Body of pancreas (tissue), 4 donors: Measurements from ENCODE around the gene ARHGAP22. TPM values are rescaled to one million over a fixed set of nuclear protein-coding genes. Genes with fewer than 3 reads are reported as not detected.

Experiments
- ATAC-seq: fragments of 150-250 bp; one replicate; pipeline ENCODE4 v1.9.1; 2016
- DNase-seq, 4 donors: peaks; one replicate each; pipeline ENCODE4 v3.0.0-alpha.2; 2019
- H3K27ac ChIP-seq, 4 donors: fragments of 200-600 bp; sonication (generic); 1 replicate in 3 of 4; 2 replicates in 1 of 4; pipeline versions ENCODE4 v1.5.1 to v1.6.1; 2016 to 2019; ENCODE audit warnings: mild to moderate bottlenecking in 1 of 4, mixed read lengths in 1 of 4, moderate library complexity in 1 of 4
- H3K27me3 ChIP-seq, 2 donors: fragments of 200-600 bp; sonication (generic); one replicate each; pipeline ENCODE4 v1.6.0; 2016; ENCODE audit warnings: mild to moderate bottlenecking in 1 of 2
- H3K36me3 ChIP-seq, 2 donors: fragments of 200-600 bp; sonication (generic); replicated peaks in 1 of 2; 2 replicates each; pipeline ENCODE4 v1.5.1; 2016; ENCODE audit warnings: low read depth in 2 of 2; ENCODE audit not compliant: insufficient read depth in 1 of 2
- H3K4me1 ChIP-seq: fragments of 200-600 bp; sonication (generic); one replicate; pipeline ENCODE4 v1.6.0; 2016
- H3K4me3 ChIP-seq, 2 donors: fragments of 200-600 bp; sonication (generic); 1 replicate in 1 of 2; 2 replicates in 1 of 2; pipeline ENCODE4 v1.5.1; 2016 to 2019
- H3K9me3 ChIP-seq, 3 donors: fragments of 200-600 bp; sonication (generic); 1 replicate in 2 of 3; 2 replicates in 1 of 3; pipeline ENCODE4 v1.5.1; 2016
- CTCF ChIP-seq, 7 experiments: fragments of 450-650 bp in 4 of 7; fragments of 200-600 bp in 3 of 7; sonication (generic) in 3 of 7; IDR thresholded peaks; one replicate each; pipeline ENCODE4 v1.5.1; 2016 to 2019; ENCODE audit warnings: antibody characterized with exemption in 7 of 7
- POLR2A ChIP-seq, 3 donors: fragments of 450-650 bp; IDR thresholded peaks; one replicate each; pipeline ENCODE4 v1.6.1; 2016; ENCODE audit warnings: antibody characterized with exemption in 3 of 3, mild to moderate bottlenecking in 2 of 3
- WGBS, 2 donors: methylation state at CpG; one replicate each; pipeline ENCODE4 v1.1.5; 2017; 5-methylcytosine and 5-hydroxymethylcytosine counted together
- intact Hi-C: fragments of 100-400 bp; cut with DNase I; formaldehyde crosslinking; loops from one replicate; pipeline ENCODE4 v1.15.1; 2023
- total RNA-seq, 2 donors: library from RNA; depleted of rRNA; stranded (reverse); fragments of >200 nt; gene quantifications; one replicate each; pipeline ENCODE4 v1.1.0, GENCODE V29; 2016

ARHGAP22 gene
- total RNA-seq, 2 donors from 2014 or later = 1.6 to 4.6 TPM

GRCh38 chr10:48555310-48556042, 49.4 kb downstream of the ARHGAP22 start:
- Histone ChIP-seq H3K4me1 (no peaks in the 10 kb centered on the region), H3K36me3 (no peaks in the 10 kb centered on the region), H3K4me3 (no peak overlapping the region), H3K27ac (no peak overlapping the region), H3K9me3 (no peaks in the 10 kb centered on the region), H3K27me3 (no peaks in the 10 kb centered on the region)
- no peak for DNase-seq
- 75 to 76% methylated on average over 7 to 9 of the region's 9 CpGs for WGBS, 2 donors
- ATAC-seq = no peak
- intact Hi-C loops = no loop called here
- TF ChIP-seq POLR2A (IDR thresholded peaks at IDR 0.05) = no peak
- TF ChIP-seq CTCF (IDR thresholded peaks at IDR 0.05) = no peak

GRCh38 chr10:48554656-48555055, 50.2 kb downstream of the ARHGAP22 start:
- peak in 1 of 4 donors; percentile 4 for DNase-seq
- H3K27me3 ChIP-seq = no peaks in the 10 kb centered on the region

GRCh38 chr10:48554246-48554645, 50.6 kb downstream of the ARHGAP22 start:
- Histone ChIP-seq H3K4me3 (no peak overlapping the region), H3K36me3 (no peaks in the 10 kb centered on the region), H3K4me1 (no peaks in the 10 kb centered on the region), H3K27me3 (no peaks in the 10 kb centered on the region), H3K27ac (no peak overlapping the region), H3K9me3 (no peaks in the 10 kb centered on the region)
- no peak for ATAC-seq
- no peak for DNase-seq
- intact Hi-C loops = no loop called here
- TF ChIP-seq POLR2A (IDR thresholded peaks at IDR 0.05) = no peak
- no peak for TF ChIP-seq CTCF (IDR thresholded peaks at IDR 0.05)
- WGBS, 2 donors = 81 to 92% methylated on average over 3 of the region's 3 CpGs

More at GRCh38 chr10:48554656-48555055, 50.2 kb downstream of the ARHGAP22 start:
- no peak for ATAC-seq
- Histone ChIP-seq H3K27ac (no peak overlapping the region), H3K9me3 (no peaks in the 10 kb centered on the region), H3K4me3 (no peak overlapping the region), H3K36me3 (no peaks in the 10 kb centered on the region), H3K4me1 (no peaks in the 10 kb centered on the region)
- no peak for TF ChIP-seq POLR2A (IDR thresholded peaks at IDR 0.05)
- no peak for TF ChIP-seq CTCF (IDR thresholded peaks at IDR 0.05)
- intact Hi-C loops = no loop called here
- 57 to 74% methylated on average over 3 of the region's 3 CpGs for WGBS, 2 donors

GRCh38 chr10:48552946-48553564, 51.8 kb downstream of the ARHGAP22 start:
- H3K27ac ChIP-seq = no peak overlapping the region
- no peaks in the 10 kb centered on the region for H3K9me3 ChIP-seq
- no peaks in the 10 kb centered on the region for H3K27me3 ChIP-seq
- DNase-seq (no peak), ATAC-seq (no peak)
- no peaks in the 10 kb centered on the region for H3K4me1 ChIP-seq
- H3K36me3 ChIP-seq = no peaks in the 10 kb centered on the region
- WGBS, 2 donors = 82 to 83% methylated on average over 13 of the region's 13 CpGs
- intact Hi-C loops = no loop called here
- no peak overlapping the region for H3K4me3 ChIP-seq
- TF ChIP-seq CTCF (IDR thresholded peaks at IDR 0.05) = no peak
- no peak for TF ChIP-seq POLR2A (IDR thresholded peaks at IDR 0.05)
